ENCODE results near the gene VPS33B. TPM values are rescaled to one million over a fixed set of nuclear protein-coding genes. Genes with fewer than 3 reads are reported as not detected.

VPS33B gene
- total and polyA plus RNA-seq, 2 of the 8 experiments (the other 6 are each of a cell fraction or from before 2014, with no cell fraction given) = 11.8 to 17.3 TPM

DNA sequence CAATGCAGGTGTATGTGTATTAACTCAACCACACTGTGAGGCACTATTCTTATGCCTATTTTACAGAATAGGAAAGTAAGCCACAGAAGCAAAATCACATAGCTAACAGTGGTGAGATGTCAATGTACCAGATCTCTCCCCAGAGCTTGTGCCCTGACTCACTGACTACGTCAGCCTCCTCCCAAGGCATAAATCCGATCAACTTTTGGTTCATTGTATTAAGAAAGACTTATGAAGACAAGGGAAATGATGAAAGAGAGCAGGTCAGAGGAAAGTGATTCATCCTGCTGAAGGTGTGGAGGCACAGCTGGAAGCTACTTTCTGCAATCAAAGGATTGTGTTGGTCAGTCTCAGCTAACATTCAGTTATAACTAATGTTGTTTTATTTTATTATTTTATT lies 44.6 kb upstream of the VPS33B start:
- Histone ChIP-seq H4K5ac (ENCODE audit: insufficient read length, low read depth, low read length) (no peak overlapping the region), H2BK5ac (ENCODE audit: low read depth, low read length) (no peak overlapping the region), H3K79me1 (ENCODE audit: low read depth, low read length) (no peaks in the 10 kb centered on the region), H3K36me3 (ENCODE audit: control insufficient read depth in 2 of 4, insufficient read depth in 4 of 4, low read length in 3 of 4) (no peaks in the 10 kb centered on the region), H3K9me3 (ENCODE audit: insufficient read depth in 2 of 2, low read depth in 1 of 2, low read length in 1 of 2) (peaks cover 4 to 13% of the 10 kb centered on the region in 2 experiments; a peak in 3 of 4 replicates), H4K20me1 (replicated peaks in 1 of 2; ENCODE audit: control insufficient read depth in 1 of 2, insufficient read depth in 2 of 2, low read length in 2 of 2) (no peaks in the 10 kb centered on the region), H3K23ac (ENCODE audit: insufficient read length) (no peak overlapping the region), H3K18ac (ENCODE audit: extremely low read depth, low read length) (no peak overlapping the region), H3K56ac (replicated peaks; ENCODE audit: insufficient read length, low read depth, low read length) (no peak overlapping the region), H2BK20ac (ENCODE audit: low read length) (no peak overlapping the region), H3K4ac (replicated peaks; ENCODE audit: insufficient read length, low read depth, low read length) (no peak overlapping the region), H2BK15ac (ENCODE audit: low read length) (no peak overlapping the region), H3K4me1 (replicated peaks in 1 of 4; ENCODE audit: control insufficient read depth in 3 of 4, insufficient read depth in 4 of 4, low read length in 3 of 4) (no peaks in the 10 kb centered on the region), H3K27ac (ENCODE audit: low read depth, low read length) (no peak overlapping the region), H3K9ac (replicated peaks in 1 of 4; ENCODE audit: extremely low read depth in 1 of 4, low read depth in 3 of 4, low read length in 3 of 4) (no peak overlapping the region), H2BK12ac (ENCODE audit: low read depth, low read length) (no peak overlapping the region), H3K14ac (ENCODE audit: insufficient read length) (no peak overlapping the region), H3K79me2 (ENCODE audit: control insufficient read depth in 1 of 2, insufficient read depth in 2 of 2, low read length in 2 of 2) (no peaks in the 10 kb centered on the region), H3K4me3 (ENCODE audit: extremely low read depth in 1 of 4, insufficient read depth in 2 of 4, low read depth in 3 of 4, low read length in 4 of 4) (no peak overlapping the region), H2AK5ac (ENCODE audit: low read depth, low read length) (no peak overlapping the region), H2AFZ (ENCODE audit: low read length) (no peak overlapping the region), H3K4me2 (ENCODE audit: insufficient read depth in 1 of 2, low read depth in 2 of 2, low read length in 2 of 2) (no peak overlapping the region), H4K91ac (replicated peaks; ENCODE audit: insufficient read length, low read length) (no peak overlapping the region), H4K8ac (ENCODE audit: extremely low read depth, insufficient read depth, low read length) (no peak overlapping the region), H3K23me2 (ENCODE audit: low read depth, low read length) (no peaks in the 10 kb centered on the region), H3K27me3 (replicated peaks in 1 of 4; ENCODE audit: control insufficient read depth in 3 of 4, extremely low read depth in 1 of 4, insufficient read depth in 3 of 4, low read length in 3 of 4) (no peaks in the 10 kb centered on the region; a peak in 1 of 7 replicates), H2BK120ac (replicated peaks; ENCODE audit: low read depth, low read length) (no peak overlapping the region)
- ChIA-PET POLR2A (ENCODE audit: partially characterized antibody) (no interaction called here), CTCF (ENCODE audit: partially characterized antibody) (interaction anchor here (0.9 to 5.0 kb wide), 8 partner anchors 10 to 222 kb away, joined by 3 to 47 read pairs (median 6); no protein-coding TSS in a partner anchor)
- no peak for FAIRE-seq
- no peak for DNase-seq (ENCODE audit: low read depth in 1 of 2, low spot score in 2 of 2)
- no peak for TF ChIP-seq GABPA (IDR thresholded peaks at IDR 0.05; ENCODE audit: borderline replicate concordance, insufficient read depth, low read length)
- TF ChIP-seq PHF8 (conservative IDR thresholded peaks at IDR 0.05; ENCODE audit: low read depth, low read length) = no peak
- no peak for TF ChIP-seq BACH1 (IDR thresholded peaks at IDR 0.05; ENCODE audit: low read length)
- WGBS, 2 experiments (ENCODE audit: extremely low coverage in 1 of 2, insufficient coverage in 1 of 2, insufficient read length in 1 of 2, insufficient replicate concordance in 2 of 2, low coverage in 1 of 2, low lambda C conversion rate in 2 of 2, missing lambda C conversion rate in 1 of 2) = 78% methylated on average over 2 of the region's 2 CpGs; no CpG with 5 or more reads in 1 of the 2 experiments

Measured in H1 (cell line).